Measurements from ENCODE around the gene PAQR9. TPM values are rescaled to one million over a fixed set of nuclear protein-coding genes. Genes with fewer than 3 reads are reported as not detected.

The PAQR9 gene
- total and polyA plus RNA-seq, 9 of the 15 experiments (the other 6 are each of a cell fraction or from before 2014, with no cell fraction given) = 0.04 to 0.58 (median 0.22) TPM

GRCh38 chr3:142929890-142930289 is 33.6 kb downstream of the PAQR9 start (continued):
- TF ChIP-seq BDP1 (IDR thresholded peaks at IDR 0.05; ENCODE audit: insufficient read depth, insufficient read length) (no peak), MIER1 (IDR thresholded peaks at IDR 0.05; ENCODE audit: low read depth) (no peak), ETV5 (CRISPR knock-in tag; IDR thresholded peaks at IDR 0.05; ENCODE audit: low read depth) (no peak), THRB (CRISPR knock-in tag; conservative IDR thresholded peaks at IDR 0.05) (no peak), NFXL1 (CRISPR knock-in tag; IDR thresholded peaks at IDR 0.05) (no peak), ARNT (IDR thresholded peaks at IDR 0.05) (peak; percentile 30 to 75; a peak in 1 of 4 replicates), HDAC6 (IDR thresholded peaks at IDR 0.05; ENCODE audit: low read depth, low read length) (no peak), NR2C2 (CRISPR knock-in tag; IDR thresholded peaks at IDR 0.05) (no peak), NR2C2 (tag; IDR thresholded peaks at IDR 0.05) (no peak), KDM1A (IDR thresholded peaks at IDR 0.05) (peak; percentile 85 to 86), TEAD4 (IDR thresholded peaks at IDR 0.05; ENCODE audit: low read length) (peak; percentile 97), TEAD4 (CRISPR knock-in tag; IDR thresholded peaks at IDR 0.05; ENCODE audit: borderline replicate concordance) (no peak), CHD1 (IDR thresholded peaks at IDR 0.05; ENCODE audit: low read length) (no peak), ZNF431 (CRISPR knock-in tag; IDR thresholded peaks at IDR 0.05) (no peak), NCOA1 (IDR thresholded peaks at IDR 0.05; ENCODE audit: low read depth) (peak; percentile 68; the same call in 1 of the 2 replicates), TCFL5 (CRISPR knock-in tag; conservative IDR thresholded peaks at IDR 0.05) (no peak), NFRKB (IDR thresholded peaks at IDR 0.05; ENCODE audit: low read depth) (no peak), E2F3 (CRISPR knock-in tag; IDR thresholded peaks at IDR 0.05) (no peak), PHF20 (IDR thresholded peaks at IDR 0.05; ENCODE audit: partially characterized antibody) (no peak), SIN3B (IDR thresholded peaks at IDR 0.05; ENCODE audit: low read depth) (no peak)
- TF ChIP-seq, protein P1, sequence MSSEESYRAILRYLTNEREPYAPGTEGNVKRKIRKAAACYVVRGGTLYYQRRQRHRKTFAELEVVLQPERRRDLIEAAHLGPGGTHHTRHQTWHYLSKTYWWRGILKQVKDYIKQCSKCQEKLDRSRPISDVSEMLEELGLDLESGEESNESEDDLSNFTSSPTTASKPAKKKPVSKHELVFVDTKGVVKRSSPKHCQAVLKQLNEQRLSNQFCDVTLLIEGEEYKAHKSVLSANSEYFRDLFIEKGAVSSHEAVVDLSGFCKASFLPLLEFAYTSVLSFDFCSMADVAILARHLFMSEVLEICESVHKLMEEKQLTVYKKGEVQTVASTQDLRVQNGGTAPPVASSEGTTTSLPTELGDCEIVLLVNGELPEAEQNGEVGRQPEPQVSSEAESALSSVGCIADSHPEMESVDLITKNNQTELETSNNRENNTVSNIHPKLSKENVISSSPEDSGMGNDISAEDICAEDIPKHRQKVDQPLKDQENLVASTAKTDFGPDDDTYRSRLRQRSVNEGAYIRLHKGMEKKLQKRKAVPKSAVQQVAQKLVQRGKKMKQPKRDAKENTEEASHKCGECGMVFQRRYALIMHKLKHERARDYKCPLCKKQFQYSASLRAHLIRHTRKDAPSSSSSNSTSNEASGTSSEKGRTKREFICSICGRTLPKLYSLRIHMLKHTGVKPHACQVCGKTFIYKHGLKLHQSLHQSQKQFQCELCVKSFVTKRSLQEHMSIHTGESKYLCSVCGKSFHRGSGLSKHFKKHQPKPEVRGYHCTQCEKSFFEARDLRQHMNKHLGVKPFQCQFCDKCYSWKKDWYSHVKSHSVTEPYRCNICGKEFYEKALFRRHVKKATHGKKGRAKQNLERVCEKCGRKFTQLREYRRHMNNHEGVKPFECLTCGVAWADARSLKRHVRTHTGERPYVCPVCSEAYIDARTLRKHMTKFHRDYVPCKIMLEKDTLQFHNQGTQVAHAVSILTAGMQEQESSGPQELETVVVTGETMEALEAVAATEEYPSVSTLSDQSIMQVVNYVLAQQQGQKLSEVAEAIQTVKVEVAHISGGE (CRISPR knock-in tag; IDR thresholded peaks at IDR 0.05) = peak in 1 of 3 experiments; percentile 56; a peak in 1 of 6 replicates
- TF ChIP-seq, protein P2, sequence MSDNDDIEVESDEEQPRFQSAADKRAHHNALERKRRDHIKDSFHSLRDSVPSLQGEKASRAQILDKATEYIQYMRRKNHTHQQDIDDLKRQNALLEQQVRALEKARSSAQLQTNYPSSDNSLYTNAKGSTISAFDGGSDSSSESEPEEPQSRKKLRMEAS (CRISPR knock-in tag; IDR thresholded peaks at IDR 0.05) = no peak
- TF ChIP-seq, protein P3, sequence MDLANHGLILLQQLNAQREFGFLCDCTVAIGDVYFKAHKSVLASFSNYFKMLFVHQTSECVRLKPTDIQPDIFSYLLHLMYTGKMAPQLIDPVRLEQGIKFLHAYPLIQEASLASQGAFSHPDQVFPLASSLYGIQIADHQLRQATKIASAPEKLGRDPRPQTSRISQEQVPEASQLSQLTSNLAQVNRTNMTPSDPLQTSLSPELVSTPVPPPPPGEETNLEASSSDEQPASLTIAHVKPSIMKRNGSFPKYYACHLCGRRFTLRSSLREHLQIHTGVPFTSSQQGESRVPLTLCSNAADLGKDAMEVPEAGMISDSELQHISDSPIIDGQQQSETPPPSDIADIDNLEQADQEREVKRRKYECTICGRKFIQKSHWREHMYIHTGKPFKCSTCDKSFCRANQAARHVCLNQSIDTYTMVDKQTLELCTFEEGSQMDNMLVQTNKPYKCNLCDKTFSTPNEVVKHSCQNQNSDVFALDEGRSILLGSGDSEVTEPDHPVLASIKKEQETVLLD (IDR thresholded peaks at IDR 0.05) = no peak

Measured in K562 (cell line).